SU-DHL-6 (cell line): ENCODE measurements around the gene C11orf54.

ENCODE experiments used
- CTCF ChIP-seq: fragments of 200-600 bp; sonication (generic); IDR thresholded peaks from one replicate; pipeline ENCODE4 v1.5.1; 2017; ENCODE audit warnings: antibody characterized with exemption, mild to moderate bottlenecking, low read length, moderate library complexity; ENCODE audit not compliant: insufficient read depth, poor library complexity, severe bottlenecking
- EZH2phosphoT487 ChIP-seq: fragments of 200-600 bp; sonication (generic), shearing (Covaris generic); conservative IDR thresholded peaks from 2 replicates; pipeline ENCODE4 v1.6.1; 2018; ENCODE audit warnings: mild to moderate bottlenecking, antibody characterized with exemption, low read length, moderate library complexity, mixed read lengths

GRCh38 chr11:93765551-93765950, 24.1 kb downstream of the C11orf54 start:
- TF ChIP-seq CTCF (no peak), EZH2phosphoT487 (no peak)
